ENCODE results near the gene COMMD1. TPM values are rescaled to one million over a fixed set of nuclear protein-coding genes. Genes with fewer than 3 reads are reported as not detected.
"Not testable (repeated sequence)": the region's sequence is repeated elsewhere in the genome, so short reads cannot be mapped to it uniquely, and the experiment has no call there.

Gene COMMD1
- polyA plus RNA-seq, 2 of the 4 experiments (the other 2 are of a cell fraction), result 54.1 to 57.3 TPM

- ATAC-seq, result no peak
- FAIRE-seq, result no peak
- Histone ChIP-seq H3K4me3 (no peak overlapping the region), H3K9me3 (no peaks in the 10 kb centered on the region), H3K4me1 (peaks cover 16% of the 10 kb centered on the region; the same call in 2 of the 3 replicates), H3K27ac (no peak overlapping the region), H3K4me2 (no peak overlapping the region)
- no peak for DNase-seq (ENCODE audit: low read depth in 1 of 2, low spot score in 1 of 2)
- TF ChIP-seq, protein P1, sequence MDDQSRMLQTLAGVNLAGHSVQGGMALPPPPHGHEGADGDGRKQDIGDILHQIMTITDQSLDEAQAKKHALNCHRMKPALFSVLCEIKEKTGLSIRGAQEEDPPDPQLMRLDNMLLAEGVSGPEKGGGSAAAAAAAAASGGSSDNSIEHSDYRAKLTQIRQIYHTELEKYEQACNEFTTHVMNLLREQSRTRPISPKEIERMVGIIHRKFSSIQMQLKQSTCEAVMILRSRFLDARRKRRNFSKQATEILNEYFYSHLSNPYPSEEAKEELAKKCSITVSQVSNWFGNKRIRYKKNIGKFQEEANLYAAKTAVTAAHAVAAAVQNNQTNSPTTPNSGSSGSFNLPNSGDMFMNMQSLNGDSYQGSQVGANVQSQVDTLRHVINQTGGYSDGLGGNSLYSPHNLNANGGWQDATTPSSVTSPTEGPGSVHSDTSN (IDR thresholded peaks at IDR 0.05), result no peak
- TF ChIP-seq CTCF (IDR thresholded peaks at IDR 0.05) (no peak), TP53 (CRISPR knock-in tag; IDR thresholded peaks at IDR 0.05) (no peak), CBX2 (IDR thresholded peaks at IDR 0.05; ENCODE audit: borderline replicate concordance, low read depth) (no peak), ATOH8 (CRISPR knock-in tag; IDR thresholded peaks at IDR 0.05; ENCODE audit: low read depth) (no peak), POLR2AphosphoS2 (conservative IDR thresholded peaks at IDR 0.05; ENCODE audit: low read length) (no peak), USF2 (IDR thresholded peaks at IDR 0.05) (no peak), ZNF302 (CRISPR knock-in tag; IDR thresholded peaks at IDR 0.05) (no peak), RCOR1 (IDR thresholded peaks at IDR 0.05; ENCODE audit: low read depth, low read length) (no peak), SMC3 (IDR thresholded peaks at IDR 0.05) (no peak), ZSCAN20 (CRISPR knock-in tag; IDR thresholded peaks at IDR 0.05) (no peak), KDM5A (IDR thresholded peaks at IDR 0.05) (no peak), MAZ (IDR thresholded peaks at IDR 0.05; ENCODE audit: borderline replicate concordance, low read depth, low read length) (no peak), MAFK (IDR thresholded peaks at IDR 0.05; ENCODE audit: partially characterized antibody) (no peak), HOXA7 (CRISPR knock-in tag; IDR thresholded peaks at IDR 0.05) (no peak), POLR2A (IDR thresholded peaks at IDR 0.05; ENCODE audit: low read length) (no peak)
- TF ChIP-seq, protein P2, sequence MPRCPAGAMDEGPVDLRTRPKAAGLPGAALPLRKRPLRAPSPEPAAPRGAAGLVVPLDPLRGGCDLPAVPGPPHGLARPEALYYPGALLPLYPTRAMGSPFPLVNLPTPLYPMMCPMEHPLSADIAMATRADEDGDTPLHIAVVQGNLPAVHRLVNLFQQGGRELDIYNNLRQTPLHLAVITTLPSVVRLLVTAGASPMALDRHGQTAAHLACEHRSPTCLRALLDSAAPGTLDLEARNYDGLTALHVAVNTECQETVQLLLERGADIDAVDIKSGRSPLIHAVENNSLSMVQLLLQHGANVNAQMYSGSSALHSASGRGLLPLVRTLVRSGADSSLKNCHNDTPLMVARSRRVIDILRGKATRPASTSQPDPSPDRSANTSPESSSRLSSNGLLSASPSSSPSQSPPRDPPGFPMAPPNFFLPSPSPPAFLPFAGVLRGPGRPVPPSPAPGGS (IDR thresholded peaks at IDR 0.05), result no peak
- CTCF ChIA-PET, result no interaction called here
- WGBS (ENCODE audit: missing lambda C conversion rate), result 85% methylated on average over 5 of the region's 5 CpGs
- POLR2A ChIA-PET, result no interaction called here
Observed at GRCh38 chr2:62145478-62146100, 240.1 kb downstream of the COMMD1 start.

DNA sequence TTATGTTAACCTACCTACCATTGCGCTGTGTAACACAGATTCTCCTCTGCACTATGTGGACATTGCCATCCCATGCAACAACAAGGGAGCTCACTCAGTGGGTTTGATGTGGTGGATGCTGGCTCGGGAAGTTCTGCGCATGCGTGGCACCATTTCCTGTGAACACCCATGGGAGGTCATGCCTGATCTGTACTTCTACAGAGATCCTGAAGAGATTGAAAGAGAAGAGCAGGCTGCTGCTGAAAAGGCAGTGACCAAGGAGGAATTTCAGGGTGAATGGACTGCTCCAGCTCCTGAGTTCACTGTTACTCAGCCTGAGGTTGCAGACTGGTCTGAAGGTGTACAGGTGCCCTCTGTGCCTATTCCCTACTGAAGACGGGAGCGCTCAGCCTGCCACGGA, 241.3 kb downstream of the COMMD1 start:
- H3K27ac ChIP-seq; H3K4me2 ChIP-seq; CTCF ChIA-PET; H3K9me3 ChIP-seq; DNase-seq (ENCODE audit: low read depth in 1 of 2, low spot score in 1 of 2); POLR2A ChIA-PET; FAIRE-seq; ATAC-seq; H3K4me3 ChIP-seq: not testable (repeated sequence)
- WGBS (ENCODE audit: missing lambda C conversion rate), result 93% methylated on average over 7 of the region's 7 CpGs
- H3K4me1 ChIP-seq, result peaks cover 21% of the 10 kb centered on the region; the same call in 2 of the 3 replicates
